CD1c-positive myeloid dendritic cell (primary cell): ENCODE measurements around the gene THBS3.
"Not testable (repeated sequence)": the region's sequence is repeated elsewhere in the genome, so short reads cannot be mapped to it uniquely, and the experiment has no call there.

ENCODE experiments used
- DNase-seq: peaks from one replicate; pipeline ENCODE4 v3.0.0-alpha.2; 2016; ENCODE audit errors: extremely low spot score

The THBS3 gene

GRCh38 chr1:155207806-155208540 is at the start of gene THBS3:
Gene THBS3, minus strand, starts transcription at chr1:155207897. Its CDS starts 21 bp downstream, at chr1:155207876.
- no peak for DNase-seq

DNA sequence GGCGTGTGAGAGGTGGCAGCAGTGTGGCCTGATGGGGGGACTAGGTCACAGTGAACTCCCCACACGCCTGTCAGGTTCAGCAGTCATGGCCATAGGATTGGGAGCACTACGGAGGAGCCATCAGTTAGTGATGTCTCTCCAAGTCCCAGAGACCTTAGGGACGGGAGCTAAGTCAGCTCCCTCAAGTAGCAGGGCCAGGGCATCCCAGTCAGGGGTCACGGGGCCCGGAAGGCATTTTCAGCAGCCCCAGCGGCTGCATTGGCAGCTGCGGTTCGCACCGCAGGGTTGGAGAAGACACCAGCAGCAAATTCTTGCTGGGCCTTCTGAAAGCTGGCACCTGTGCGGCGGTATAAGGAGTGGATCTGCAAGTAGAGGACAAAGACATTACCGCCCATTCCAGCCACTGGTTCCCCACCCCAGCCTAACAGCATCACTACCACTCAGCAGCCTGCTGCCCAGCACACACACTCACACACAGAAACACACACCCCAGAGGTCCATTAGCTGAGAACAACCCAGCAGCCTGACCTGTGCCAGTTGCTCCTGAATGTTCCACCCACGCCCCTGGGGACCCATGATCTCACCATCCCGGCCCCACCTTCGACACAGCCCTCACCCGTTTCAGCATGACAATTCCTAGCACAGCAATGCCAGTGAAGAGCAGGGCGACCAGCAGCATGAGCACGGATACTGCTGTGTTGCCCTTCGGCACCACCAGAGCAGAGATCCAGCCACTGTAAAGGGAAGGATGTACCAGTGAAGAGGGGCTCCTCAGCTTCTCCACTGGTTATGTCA is 48.6 kb upstream of the THBS3 start:
- DNase-seq: no peak

DNA sequence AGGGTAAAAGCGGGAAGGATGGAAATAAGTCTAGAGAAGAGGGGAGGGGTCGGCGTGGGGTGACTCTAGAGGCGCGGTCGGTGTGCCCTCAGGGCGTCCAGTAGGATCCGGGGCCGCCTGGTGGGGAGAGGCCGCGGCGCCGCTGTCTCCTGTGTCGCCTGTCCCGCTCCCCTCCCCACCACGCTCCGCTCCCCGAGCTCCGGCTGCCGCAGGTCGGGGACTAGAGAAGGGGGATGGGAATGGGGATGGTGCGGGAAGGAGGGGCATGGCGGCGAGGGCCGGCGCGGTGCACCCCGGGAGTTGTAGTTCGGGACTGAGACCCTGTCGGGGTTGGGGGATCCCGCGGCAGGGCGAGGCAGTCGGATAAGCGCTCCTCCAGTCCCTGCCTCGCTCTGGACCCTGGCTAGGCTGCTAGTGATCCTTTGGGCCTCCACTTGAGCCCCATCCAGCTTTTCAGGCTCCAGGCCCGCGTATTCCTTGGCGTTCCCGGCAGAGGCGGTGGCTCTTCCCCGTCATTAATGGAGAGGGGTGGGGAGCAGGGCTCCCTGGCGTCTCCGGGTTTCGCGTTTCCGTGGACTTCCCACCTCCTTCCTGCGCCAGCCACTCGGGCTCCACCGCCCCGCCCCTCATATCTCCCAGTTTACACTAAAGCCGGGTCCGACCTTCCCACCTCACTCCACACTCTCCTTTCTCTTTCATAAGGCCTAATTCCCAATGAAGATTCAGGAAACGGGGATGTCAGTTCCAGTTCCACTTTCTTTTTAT is 47.7 kb upstream of the THBS3 start, which contains the start of gene ENTREP3:
Gene ENTREP3 (minus strand): TSS at position 241 of the 765 bp plus-strand sequence. CDS start 606 bp downstream, outside the sequence.
- peak; percentile 74 for DNase-seq

DNA sequence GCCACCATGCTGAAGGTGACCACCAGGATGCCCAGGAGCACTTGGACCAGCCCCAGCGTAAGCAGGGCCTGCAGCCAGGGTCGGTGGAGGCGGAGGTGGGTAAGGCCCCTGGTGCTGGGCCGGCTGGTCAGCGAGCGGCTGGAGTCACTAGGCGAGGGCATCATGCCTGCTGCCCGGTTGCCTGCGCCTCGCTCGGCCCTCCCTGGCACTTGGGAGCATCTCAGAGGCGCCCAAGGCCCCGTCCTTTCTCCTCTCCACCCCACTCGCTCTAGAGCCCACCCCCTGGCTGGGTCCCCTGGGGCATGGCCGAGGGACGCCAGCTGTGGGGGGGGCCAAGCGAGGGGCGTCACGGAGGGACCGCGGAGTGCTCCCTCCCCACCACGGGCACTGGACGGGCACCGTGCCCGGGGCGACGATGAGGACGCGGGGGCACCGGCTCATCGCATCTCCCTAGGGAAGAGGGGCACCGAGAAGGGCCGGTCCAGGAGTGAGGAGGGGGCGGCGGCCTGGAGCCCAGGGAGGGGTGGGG is 47.1 kb upstream of the THBS3 start:
- no peak for DNase-seq

- DNase-seq: no peak
Measured at GRCh38 chr1:155254228-155254713, 46.6 kb upstream of the THBS3 start.

DNA sequence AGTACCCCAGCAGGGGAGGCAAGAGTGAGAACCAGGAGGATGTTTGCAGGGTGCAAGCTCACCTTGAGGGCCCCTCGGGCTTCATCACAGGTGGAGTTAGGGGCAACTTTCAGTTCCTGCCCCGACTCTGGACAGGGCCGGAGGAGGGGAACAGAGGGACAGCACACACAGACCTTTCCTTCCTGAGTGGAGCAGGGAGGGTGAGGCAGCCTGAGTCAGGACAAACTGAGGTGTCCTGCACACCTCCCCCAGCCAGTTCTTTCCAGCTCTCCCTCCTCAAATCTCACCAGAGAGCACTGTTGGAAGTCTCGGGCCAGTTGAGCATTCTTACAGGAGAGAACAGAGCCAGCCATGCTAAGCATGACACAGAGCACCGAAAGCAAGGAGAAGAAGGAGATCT is 46.1 kb upstream of the THBS3 start:
- no peak for DNase-seq

DNA sequence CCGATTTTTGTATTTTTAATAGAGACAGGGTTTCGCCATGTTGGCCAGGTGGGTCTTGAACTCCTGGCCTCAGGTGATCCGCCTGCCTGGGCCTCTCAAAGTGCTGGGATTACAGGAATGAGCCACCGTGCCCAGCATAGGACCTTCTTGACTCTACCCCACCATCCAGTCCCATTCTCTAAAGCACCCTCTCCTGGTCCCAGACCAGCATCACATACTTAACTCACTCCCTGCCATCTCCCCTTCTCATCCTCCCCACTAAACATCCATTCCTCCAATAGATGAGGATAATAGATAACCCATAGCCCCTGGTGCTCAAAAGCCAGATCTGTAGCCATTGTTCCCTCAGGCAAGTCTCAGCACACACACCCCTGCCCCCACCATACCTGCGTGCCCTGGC is 45.5 kb upstream of the THBS3 start:
- no peak for DNase-seq

DNA sequence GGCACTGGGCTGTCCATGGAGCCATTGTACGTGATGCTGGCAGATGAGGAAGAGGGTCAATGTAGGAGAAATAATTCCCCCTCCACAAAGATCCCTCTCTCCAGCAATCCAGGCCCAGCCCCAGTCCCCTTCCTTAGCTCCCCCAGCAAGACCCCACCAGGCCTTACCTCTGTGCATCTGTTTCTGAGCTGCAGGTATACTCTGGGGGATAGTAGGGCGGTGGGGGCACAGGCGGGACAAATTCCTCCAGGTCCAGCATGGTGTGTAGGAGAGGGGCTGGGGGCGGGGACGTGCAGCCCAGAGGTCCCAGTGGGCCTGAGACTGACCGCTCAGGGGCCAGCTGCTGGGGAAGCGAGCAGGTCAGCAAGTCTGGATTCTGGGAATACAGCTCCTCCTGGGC is 43.9 kb upstream of the THBS3 start:
- DNase-seq: no peak

GRCh38 chr1:155250633-155251449 is 43.1 kb upstream of the THBS3 start:
- DNase-seq: peak; percentile 97

DNA sequence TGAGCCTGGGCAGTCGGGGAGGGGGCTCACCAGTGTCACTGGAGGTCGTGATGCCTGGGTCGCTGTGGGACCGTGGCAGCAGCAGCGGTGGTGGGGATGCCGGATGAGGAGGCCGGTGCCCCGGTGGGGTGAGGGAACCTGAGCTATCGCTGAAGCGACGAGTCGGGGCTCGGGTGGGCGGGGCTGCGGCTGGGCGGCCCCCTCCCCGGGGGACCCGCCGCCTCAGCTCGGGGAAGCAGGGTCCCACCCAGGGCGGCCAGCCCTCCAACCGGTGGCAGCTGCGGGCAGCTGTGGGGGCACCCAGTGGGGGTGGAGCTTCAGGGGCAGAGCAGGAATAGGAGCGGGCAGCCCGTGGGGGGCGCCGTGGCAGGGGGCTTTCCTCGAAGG is 42.5 kb upstream of the THBS3 start:
- no peak for DNase-seq

- no peak for DNase-seq
Measured at GRCh38 chr1:155247667-155248553, 40.2 kb upstream of the THBS3 start.

DNA sequence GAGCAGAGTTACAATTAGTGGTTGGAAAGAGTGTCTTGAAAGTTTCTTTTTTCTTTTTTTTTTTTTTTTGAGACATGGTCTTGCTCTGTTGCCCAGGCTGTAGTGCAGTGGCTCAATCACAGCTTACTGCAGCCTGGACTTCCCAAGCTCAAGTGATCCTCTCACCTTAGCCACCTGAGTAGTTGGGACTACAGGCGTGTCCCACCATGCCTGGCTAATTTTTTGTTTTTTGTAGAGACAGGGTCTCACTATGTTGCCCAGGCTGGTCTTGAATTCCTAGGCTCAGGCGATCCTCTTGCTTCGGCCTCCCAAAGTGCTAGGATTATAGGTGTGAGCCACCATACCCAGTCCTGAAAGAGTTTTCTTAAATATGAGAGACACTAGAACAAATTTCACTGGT is 39.1 kb upstream of the THBS3 start:
- not testable (repeated sequence) for DNase-seq

DNA sequence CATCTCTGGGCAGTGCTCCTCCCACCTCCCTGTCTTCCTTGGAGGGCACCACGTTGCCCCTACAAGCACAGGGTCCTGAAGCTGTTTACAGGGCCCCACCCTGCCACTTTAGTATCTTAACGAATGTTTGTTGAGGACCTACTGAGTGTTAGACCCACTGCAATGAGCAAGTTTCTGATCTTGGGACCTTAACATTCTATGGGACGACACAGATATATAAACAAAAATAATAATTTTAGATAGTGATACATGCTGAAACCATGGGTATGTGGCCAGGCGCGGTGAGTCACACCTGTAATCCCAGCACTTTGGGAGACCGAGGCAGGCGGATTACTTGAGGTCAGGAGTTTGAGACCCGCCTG is 37.4 kb upstream of the THBS3 start:
- DNase-seq: no peak

DNA sequence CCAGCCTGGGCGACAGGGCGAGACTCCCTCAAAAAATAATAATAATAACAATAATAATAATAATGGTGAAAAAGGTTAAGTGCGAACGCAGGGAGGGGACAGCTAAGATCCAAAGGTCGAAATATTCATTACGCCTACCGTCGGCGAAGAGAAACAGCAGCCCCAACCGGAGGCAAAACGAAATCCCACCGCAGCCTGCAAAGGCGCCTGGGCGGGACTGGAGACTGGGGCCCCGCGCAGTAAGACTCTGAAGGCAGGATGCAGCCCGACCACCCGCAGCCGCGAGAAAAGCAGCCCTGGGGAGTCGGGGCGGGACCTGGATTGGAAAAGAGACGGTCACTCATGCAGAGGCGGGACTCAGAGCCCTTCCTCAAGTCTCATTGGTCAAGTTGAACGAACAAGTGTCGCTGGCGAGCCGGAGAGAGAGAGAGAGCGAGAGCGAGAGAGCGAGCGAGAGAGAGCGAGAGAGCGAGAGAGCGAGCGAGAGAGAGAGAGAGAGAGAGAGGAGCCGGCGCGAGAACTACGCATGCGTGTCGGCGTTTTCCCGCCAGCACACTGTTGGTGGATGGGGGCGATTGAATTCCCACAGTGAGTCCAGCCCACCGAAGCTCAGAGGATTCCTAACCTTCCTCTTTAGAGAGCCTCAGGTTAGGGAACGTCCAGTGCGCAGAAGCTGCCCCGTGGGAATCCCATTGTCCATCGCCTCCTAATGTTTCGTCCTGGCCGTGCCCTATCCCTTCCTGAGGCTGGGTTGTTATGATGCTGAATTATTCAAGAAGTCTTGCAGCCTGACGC is 36.9 kb upstream of the THBS3 start:
- DNase-seq: peak; percentile 94

DNA sequence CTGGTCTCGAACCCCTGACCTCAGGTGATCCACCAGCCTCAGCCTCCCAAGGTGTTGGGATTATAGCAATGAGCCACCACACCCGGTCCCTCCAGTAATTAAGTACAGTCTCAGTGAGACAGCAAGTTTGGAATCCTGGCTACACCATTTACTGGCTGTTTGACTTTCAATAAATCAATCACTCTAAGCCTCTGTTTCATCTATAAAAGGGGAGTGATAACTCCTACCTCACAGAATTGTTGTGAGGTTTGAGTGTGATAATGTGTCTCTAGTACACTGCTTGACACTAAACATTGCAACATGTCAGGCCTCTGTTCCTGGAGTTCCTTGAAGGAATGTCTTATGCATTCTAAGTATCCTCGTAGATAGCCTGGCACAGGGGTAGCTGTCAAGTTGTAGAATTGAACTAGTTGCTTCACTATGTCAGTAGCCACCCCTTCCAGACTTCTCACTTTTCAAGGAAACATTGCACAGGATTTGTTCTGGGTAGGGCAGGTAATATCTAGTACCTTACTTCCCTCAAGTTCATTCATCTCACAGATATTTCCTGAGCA is 35.2 kb upstream of the THBS3 start:
- DNase-seq: no peak

GRCh38 chr1:155241841-155242264 is 34.2 kb upstream of the THBS3 start:
- DNase-seq: peak; percentile 81

DNA sequence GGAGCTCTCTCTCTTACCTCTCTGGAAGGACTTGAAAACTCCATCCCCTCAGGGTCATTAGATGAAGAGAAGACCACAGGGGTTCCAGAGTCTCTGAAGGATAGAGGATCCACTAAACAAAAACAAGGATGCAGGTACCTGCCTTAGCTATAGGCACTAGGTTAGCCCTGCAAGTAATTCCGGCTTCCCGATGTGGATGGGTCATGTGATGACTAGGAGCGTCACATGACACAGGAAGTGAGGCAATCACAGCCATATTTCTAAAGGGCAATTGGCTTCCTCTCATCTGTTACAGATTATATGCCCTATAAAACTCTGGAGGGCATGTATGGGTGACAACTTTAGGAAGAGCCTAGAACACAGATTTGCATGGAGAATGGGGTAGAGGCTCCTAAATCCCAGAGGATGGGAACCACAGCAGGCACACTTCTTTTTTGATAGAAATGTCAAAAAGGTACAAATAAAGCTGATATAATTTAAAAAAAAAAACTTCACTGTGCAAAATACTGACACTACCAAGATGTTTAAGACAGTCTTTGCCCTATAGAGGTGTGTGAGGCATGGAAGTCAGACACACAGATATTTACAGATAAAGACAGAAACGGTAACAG is 33.5 kb upstream of the THBS3 start:
- DNase-seq: peak; percentile 89

- DNase-seq: no peak
Measured at GRCh38 chr1:155236451-155236850, 28.8 kb upstream of the THBS3 start.
